RWPE2 (cell line): ENCODE data around the gene PDE4D.

Experiments used
- ATAC-seq: fragments of 200-7000 bp; cut with Tn5 transposase; 3 replicates; pipeline ENCODE4 v1.9.1; 2021; ENCODE audit warnings: low read depth
- DNase-seq: peaks from one replicate; pipeline ENCODE4 v3.0.0-alpha.2; 2020; ENCODE audit warnings: low spot score
- H3K27ac ChIP-seq: fragments of 450-650 bp; 2 replicates; pipeline ENCODE4 v1.5.1; 2017; ENCODE audit warnings: mild to moderate bottlenecking; ENCODE audit not compliant: poor library complexity, severe bottlenecking
- H3K27me3 ChIP-seq: fragments of 250-450 bp; sonication (Bioruptor Pico); 2 replicates; pipeline ENCODE4 v1.5.1; 2021; ENCODE audit warnings: mild to moderate bottlenecking, moderate library complexity; ENCODE audit not compliant: insufficient read depth, poor library complexity, severe bottlenecking
- H3K36me3 ChIP-seq: fragments of 250-450 bp; sonication (Bioruptor Pico); 2 replicates; pipeline ENCODE4 v1.5.1; 2020; ENCODE audit warnings: low read depth, mild to moderate bottlenecking, moderate library complexity
- H3K4me1 ChIP-seq: fragments of 250-450 bp; sonication (Bioruptor Pico); 2 replicates; pipeline ENCODE4 v1.5.1; 2021; ENCODE audit warnings: mild to moderate bottlenecking, moderate library complexity; ENCODE audit not compliant: insufficient read depth, poor library complexity, severe bottlenecking
- H3K4me3 ChIP-seq: fragments of 250-450 bp; sonication (Bioruptor Pico); 2 replicates; pipeline ENCODE4 v1.5.1; 2021; ENCODE audit warnings: mild to moderate bottlenecking, moderate library complexity; ENCODE audit not compliant: severe bottlenecking
- H3K9me3 ChIP-seq: fragments of 250-450 bp; sonication (Bioruptor Pico); 2 replicates; pipeline ENCODE4 v1.5.1; 2021; ENCODE audit warnings: mild to moderate bottlenecking, moderate library complexity; ENCODE audit not compliant: severe bottlenecking
- CTCF ChIP-seq: fragments of 450-650 bp; IDR thresholded peaks from one replicate; pipeline ENCODE4 v1.5.1; 2017; ENCODE audit warnings: mild to moderate bottlenecking, moderate library complexity; ENCODE audit not compliant: poor library complexity, severe bottlenecking

Gene PDE4D

GRCh38 chr5:59683311-59683710 lies 210.2 kb downstream of the PDE4D start:
- DNase-seq: no peak
- H3K4me1 ChIP-seq: peaks cover 10% of the 10 kb centered on the region
- H3K27ac ChIP-seq: no peak overlapping the region
- H3K9me3 ChIP-seq: no peaks in the 10 kb centered on the region
- TF ChIP-seq CTCF: no peak
- H3K36me3 ChIP-seq: 0 out of 2 replicates have a peak, but pooled peaks cover 5% of the 10 kb centered on the region
- ATAC-seq: no peak
- no peaks in the 10 kb centered on the region for H3K27me3 ChIP-seq
- no peak overlapping the region for H3K4me3 ChIP-seq

GRCh38 chr5:59682542-59682941 lies 211.0 kb downstream of the PDE4D start:
- peaks cover 10% of the 10 kb centered on the region for H3K4me1 ChIP-seq
- H3K27me3 ChIP-seq: no peaks in the 10 kb centered on the region
- H3K9me3 ChIP-seq: no peaks in the 10 kb centered on the region
- 0 out of 2 replicates have a peak, but pooled peaks cover 5% of the 10 kb centered on the region for H3K36me3 ChIP-seq
- H3K4me3 ChIP-seq: no peak overlapping the region
- DNase-seq: no peak
- ATAC-seq: no peak
- no peak overlapping the region for H3K27ac ChIP-seq
- no peak for TF ChIP-seq CTCF

- Histone ChIP-seq H3K36me3 (no peaks in the 10 kb centered on the region), H3K9me3 (no peaks in the 10 kb centered on the region), H3K27ac (no peak overlapping the region), H3K4me1 (peaks cover 6% of the 10 kb centered on the region), H3K27me3 (no peaks in the 10 kb centered on the region), H3K4me3 (no peak overlapping the region)
- DNase-seq (no peak), ATAC-seq (no peak)
- no peak for TF ChIP-seq CTCF
Measured at GRCh38 chr5:59678943-59679342, 214.6 kb downstream of the PDE4D start.

- Histone ChIP-seq H3K4me3 (no peak overlapping the region), H3K4me1 (peaks cover 14% of the 10 kb centered on the region), H3K27me3 (no peaks in the 10 kb centered on the region), H3K9me3 (no peaks in the 10 kb centered on the region), H3K36me3 (no peaks in the 10 kb centered on the region), H3K27ac (no peak overlapping the region)
- no peak for TF ChIP-seq CTCF
- no peak for DNase-seq
- ATAC-seq: peak; percentile 88
Measured at GRCh38 chr5:59674763-59675162, 218.8 kb downstream of the PDE4D start.

- DNase-seq (no peak), ATAC-seq (no peak)
- Histone ChIP-seq H3K4me1 (peaks cover 14% of the 10 kb centered on the region), H3K36me3 (no peaks in the 10 kb centered on the region), H3K9me3 (no peaks in the 10 kb centered on the region), H3K4me3 (no peak overlapping the region), H3K27me3 (no peaks in the 10 kb centered on the region), H3K27ac (no peak overlapping the region)
- peak; percentile 99 for TF ChIP-seq CTCF
Measured at GRCh38 chr5:59673438-59674058, 220.0 kb downstream of the PDE4D start.
